Uterus (tissue), 4 donors: ENCODE data around the gene AGXT. TPM values are rescaled to one million over a fixed set of nuclear protein-coding genes. Genes with fewer than 3 reads are reported as not detected.
A peak's percentile ranks its signal among the peaks of the same experiment; 100 is the strongest.

Experiments used
- DNase-seq, 2 donors: peaks; one replicate each; pipeline ENCODE4 v3.0.0-alpha.2; 2019 to 2020
- H3K27ac ChIP-seq, 2 donors: fragments of 200-600 bp; sonication (generic); 1 replicate in 1 of 2; 2 replicates in 1 of 2; pipeline ENCODE4 v1.5.1; 2016 to 2018
- H3K27me3 ChIP-seq, 2 donors: fragments of 200-600 bp; sonication (generic); one replicate each; pipeline ENCODE4 v1.5.1; 2018 to 2019; ENCODE audit warnings: control low read depth in 1 of 2
- H3K36me3 ChIP-seq, 2 donors: fragments of 200-600 bp; sonication (generic); one replicate each; pipeline ENCODE4 v1.5.1; 2019; ENCODE audit warnings: control low read depth in 1 of 2
- H3K4me1 ChIP-seq, 2 donors: fragments of 200-600 bp; sonication (generic); one replicate each; pipeline ENCODE4 v1.5.1; 2018 to 2019; ENCODE audit warnings: control low read depth in 1 of 2
- H3K4me3 ChIP-seq, 2 donors: fragments of 200-600 bp; sonication (generic); 1 replicate in 1 of 2; 2 replicates in 1 of 2; pipeline ENCODE4 v1.5.1; 2018 to 2019; ENCODE audit warnings: mild to moderate bottlenecking in 1 of 2
- H3K9me3 ChIP-seq, 2 donors: fragments of 200-600 bp; sonication (generic); one replicate each; pipeline ENCODE4 v1.5.1; 2019; ENCODE audit warnings: control low read depth in 1 of 2
- CTCF ChIP-seq, 4 experiments: fragments of 200-600 bp in 2 of 4; fragments of 450-650 bp in 2 of 4; sonication (generic) in 2 of 4; IDR thresholded peaks; one replicate each; pipeline ENCODE4 v1.5.1; 2016 to 2019; ENCODE audit warnings: antibody characterized with exemption in 4 of 4, mild to moderate bottlenecking in 2 of 4, moderate library complexity in 1 of 4
- POLR2A ChIP-seq, 2 donors: fragments of 450-650 bp; IDR thresholded peaks; one replicate each; pipeline ENCODE4 v1.6.1; 2016; ENCODE audit warnings: antibody characterized with exemption in 2 of 2, mild to moderate bottlenecking in 1 of 2, moderate library complexity in 1 of 2
- intact Hi-C: fragments of 100-400 bp; cut with DNase I; formaldehyde crosslinking; loops from one replicate; pipeline ENCODE4 v1.15.1; 2023; ENCODE audit warnings: low total_unique reads
- total RNA-seq, 4 donors: library from RNA; depleted of rRNA in 3 of 4; stranded (reverse); fragments of >200 nt in 3 of 4; gene quantifications; one replicate each; pipeline versions ENCODE4 v1.1.0 to v1.2.4, GENCODE V29; 2014 to 2023
- donor health status: DM: yes; HTN: yes; CAD: no.

The AGXT gene
- total RNA-seq, 4 donors from 2014 or later = not detected

DNA sequence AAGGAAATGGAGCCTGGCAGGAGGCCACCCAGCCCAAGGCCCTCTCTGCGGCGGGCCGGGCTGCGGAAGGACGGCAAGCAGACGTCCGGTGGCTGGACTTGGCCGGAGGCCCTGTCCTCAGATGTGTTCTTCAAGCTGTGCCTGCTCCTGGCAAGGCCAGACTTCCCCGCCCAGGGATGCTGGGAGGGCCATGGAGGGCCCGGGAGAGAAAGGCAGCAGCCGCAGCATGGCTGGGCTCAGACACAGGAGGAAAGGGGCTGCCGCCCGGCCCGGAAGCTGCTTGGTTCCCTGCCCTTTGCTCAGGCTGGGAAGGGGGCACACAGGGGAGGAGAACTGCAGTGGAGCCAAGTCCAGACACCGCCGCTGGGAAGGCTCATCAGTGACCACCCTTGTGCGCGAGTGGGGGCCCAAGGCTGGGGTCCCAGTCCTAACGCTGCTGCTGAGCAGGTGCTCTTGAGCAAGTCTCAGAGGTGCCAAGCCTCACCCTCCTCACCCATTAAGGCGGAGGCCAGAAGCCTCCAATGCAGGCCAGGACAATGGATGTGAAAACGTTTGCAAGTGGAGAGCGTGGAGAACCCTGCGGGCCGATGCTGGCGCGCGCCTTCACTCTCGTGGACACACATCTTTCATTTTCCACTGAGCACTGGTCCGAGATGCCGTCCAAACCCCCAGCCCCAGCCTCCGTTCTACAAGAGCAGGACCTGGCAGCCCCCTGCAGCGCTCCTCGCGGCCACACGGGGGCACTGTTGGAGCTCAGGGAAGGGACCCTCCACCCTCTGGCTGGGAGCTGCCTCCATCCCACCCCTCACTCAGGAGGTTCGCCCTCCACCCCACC is 45.4 kb downstream of the AGXT start:
- Histone ChIP-seq H3K9me3 (no peaks in the 10 kb centered on the region), H3K27me3 (no peaks in the 10 kb centered on the region), H3K4me1 (peaks cover 0 to 12% of the 10 kb centered on the region in 2 donors), H3K4me3 (no peak overlapping the region), H3K27ac (no peak overlapping the region), H3K36me3 (no peaks in the 10 kb centered on the region)
- DNase-seq = peak; percentile 75
- intact Hi-C loops = no loop called here
- TF ChIP-seq CTCF (IDR thresholded peaks at IDR 0.05) (peak; percentile 84 to 94 (median 90)), POLR2A (IDR thresholded peaks at IDR 0.05) (no peak)

DNA sequence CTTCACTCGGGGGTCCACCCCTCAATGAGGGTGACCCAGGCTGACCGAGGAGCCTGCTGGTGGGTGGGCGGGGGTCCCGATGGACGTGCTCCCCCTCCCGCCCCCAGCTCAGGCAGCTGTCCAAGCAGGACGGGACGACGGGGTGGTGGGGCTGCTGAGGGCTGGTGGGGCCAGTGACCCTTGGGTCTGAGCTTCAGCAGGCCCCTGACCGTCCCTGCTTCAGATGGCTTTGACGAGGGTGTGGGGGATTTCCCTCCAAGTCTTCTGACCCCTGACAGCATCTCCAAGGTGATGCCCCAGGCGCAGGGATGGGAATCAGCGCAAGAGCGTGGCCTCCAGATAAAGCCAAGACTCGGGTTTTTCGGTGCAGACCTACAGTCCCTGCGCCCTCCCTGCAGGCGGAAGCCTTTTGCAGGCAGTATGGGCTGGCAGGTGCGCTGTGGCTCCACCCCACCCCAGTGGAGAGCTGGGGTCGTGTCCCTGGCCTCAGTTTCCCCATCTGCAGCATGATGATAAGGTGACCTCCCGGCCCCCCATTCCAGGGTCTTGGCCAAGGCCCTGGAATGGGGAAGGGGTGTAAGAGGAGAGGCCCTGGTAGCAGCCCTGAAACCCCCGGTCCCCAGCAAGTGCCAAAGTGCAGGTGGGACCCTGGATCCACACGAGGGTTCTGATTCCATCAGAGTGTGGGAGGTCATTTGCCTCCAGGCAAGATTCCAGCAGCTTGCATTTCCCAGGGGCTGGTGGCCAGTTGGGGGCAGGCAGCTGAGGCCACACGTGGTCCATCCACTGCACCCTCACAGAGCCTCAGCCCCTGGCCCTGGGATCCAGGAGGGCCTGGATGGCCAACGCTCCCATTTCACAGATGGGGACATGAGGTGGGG is 46.3 kb downstream of the AGXT start:
- H3K4me1 ChIP-seq = peaks cover 0 to 12% of the 10 kb centered on the region in 2 donors
- intact Hi-C loops = no loop called here
- DNase-seq = no peak
- H3K27ac ChIP-seq = no peak overlapping the region
- TF ChIP-seq CTCF (IDR thresholded peaks at IDR 0.05) = no peak
- TF ChIP-seq POLR2A (IDR thresholded peaks at IDR 0.05) = no peak
- H3K27me3 ChIP-seq = no peaks in the 10 kb centered on the region
- H3K4me3 ChIP-seq = no peak overlapping the region
- H3K36me3 ChIP-seq = no peaks in the 10 kb centered on the region
- no peaks in the 10 kb centered on the region for H3K9me3 ChIP-seq

- no peak for DNase-seq
Observed at GRCh38 chr2:240915526-240916341, 47.1 kb downstream of the AGXT start.

GRCh38 chr2:240916571-240917008 is 48.0 kb downstream of the AGXT start:
- Histone ChIP-seq H3K9me3 (no peaks in the 10 kb centered on the region), H3K27me3 (no peaks in the 10 kb centered on the region), H3K36me3 (no peaks in the 10 kb centered on the region), H3K27ac (peak overlapping the region in 1 of 2 donors; percentile 35), H3K4me1 (peaks cover 0 to 12% of the 10 kb centered on the region in 2 donors), H3K4me3 (peak overlapping the region in 1 of 2 donors; percentile 5)
- TF ChIP-seq POLR2A (IDR thresholded peaks at IDR 0.05) (no peak), CTCF (IDR thresholded peaks at IDR 0.05) (no peak)
- intact Hi-C loops = no loop called here
- peak; percentile 57 to 71 for DNase-seq

More at GRCh38 chr2:240915526-240916341, 47.1 kb downstream of the AGXT start:
- Histone ChIP-seq H3K9me3 (no peaks in the 10 kb centered on the region), H3K4me3 (peak overlapping the region in 1 of 2 donors; percentile 5), H3K36me3 (no peaks in the 10 kb centered on the region), H3K4me1 (peaks cover 0 to 12% of the 10 kb centered on the region in 2 donors), H3K27me3 (no peaks in the 10 kb centered on the region), H3K27ac (no peak overlapping the region)
- intact Hi-C loops = no loop called here
- TF ChIP-seq POLR2A (IDR thresholded peaks at IDR 0.05) = no peak
- TF ChIP-seq CTCF (IDR thresholded peaks at IDR 0.05) = no peak
